IgD-negative memory B cell (primary cell): Measurements from ENCODE around the gene UNC45B. TPM values are rescaled to one million over a fixed set of nuclear protein-coding genes. Genes with fewer than 3 reads are reported as not detected.
"Not testable (repeated sequence)": the region's sequence is repeated elsewhere in the genome, so short reads cannot be mapped to it uniquely, and the experiment has no call there.

Experiments
- H3K27ac Mint-ChIP-seq, 3 donors: one replicate each; pipeline ENCODE4 v1.8.0; 2020 to 2022; ENCODE audit warnings: mild to moderate bottlenecking in 3 of 3, mixed read lengths in 3 of 3, moderate library complexity in 1 of 3
- H3K27me3 Mint-ChIP-seq: one replicate; pipeline ENCODE4 v1.8.0; 2021; ENCODE audit warnings: mixed read lengths
- H3K36me3 Mint-ChIP-seq: one replicate; pipeline ENCODE4 v1.8.0; 2020; ENCODE audit warnings: mild to moderate bottlenecking, mixed read lengths
- H3K4me1 Mint-ChIP-seq, 3 donors: one replicate each; pipeline ENCODE4 v1.8.0; 2020 to 2022; ENCODE audit warnings: mixed read lengths in 3 of 3, mild to moderate bottlenecking in 1 of 3
- H3K4me3 Mint-ChIP-seq, 4 donors: one replicate each; pipeline ENCODE4 v1.8.0; 2020 to 2022; ENCODE audit warnings: mild to moderate bottlenecking in 4 of 4, mixed read lengths in 4 of 4, moderate library complexity in 3 of 4
- H3K9me3 Mint-ChIP-seq, 3 donors: one replicate each; pipeline ENCODE4 v1.8.0; 2020 to 2021; ENCODE audit warnings: mixed read lengths in 3 of 3, mild to moderate bottlenecking in 1 of 3
- polyA plus RNA-seq: library from polyadenylated mRNA; unstranded; fragments of 300-500 nt; fragmentation: Illumina TruSeq; gene quantifications from one replicate; pipeline ENCODE4 v1.2.3, GENCODE V29; 2021

Gene UNC45B
- polyA plus RNA-seq, 1 donor from 2014 or later: not detected

DNA sequence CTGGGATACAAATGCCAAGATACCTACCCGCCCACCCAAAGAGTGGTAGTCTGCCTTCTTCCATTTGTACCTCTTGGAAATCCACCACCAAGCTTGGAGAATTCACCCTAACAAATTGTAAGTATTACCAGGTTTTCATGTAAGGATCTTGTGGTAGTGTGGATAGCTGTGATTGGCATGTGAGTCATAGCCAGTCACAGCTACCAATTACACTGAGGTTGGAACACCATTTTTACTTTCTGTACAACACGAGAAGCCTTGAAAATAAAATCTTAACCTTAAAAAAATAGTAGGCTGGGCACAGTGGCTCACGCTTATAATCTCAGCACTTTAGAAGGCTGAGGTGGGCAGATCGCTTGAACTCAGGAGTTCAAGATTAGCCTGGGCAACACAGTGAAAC is 65.1 kb downstream of the UNC45B start:
- Mint-ChIP-seq H3K27ac (no peak overlapping the region), H3K27me3 (peaks cover 6% of the 10 kb centered on the region), H3K36me3 (no peaks in the 10 kb centered on the region), H3K4me1 (peaks cover 0 to 4% (median 3%) of the 10 kb centered on the region in 3 donors), H3K4me3 (no peak overlapping the region), H3K9me3 (no peaks in the 10 kb centered on the region)

DNA sequence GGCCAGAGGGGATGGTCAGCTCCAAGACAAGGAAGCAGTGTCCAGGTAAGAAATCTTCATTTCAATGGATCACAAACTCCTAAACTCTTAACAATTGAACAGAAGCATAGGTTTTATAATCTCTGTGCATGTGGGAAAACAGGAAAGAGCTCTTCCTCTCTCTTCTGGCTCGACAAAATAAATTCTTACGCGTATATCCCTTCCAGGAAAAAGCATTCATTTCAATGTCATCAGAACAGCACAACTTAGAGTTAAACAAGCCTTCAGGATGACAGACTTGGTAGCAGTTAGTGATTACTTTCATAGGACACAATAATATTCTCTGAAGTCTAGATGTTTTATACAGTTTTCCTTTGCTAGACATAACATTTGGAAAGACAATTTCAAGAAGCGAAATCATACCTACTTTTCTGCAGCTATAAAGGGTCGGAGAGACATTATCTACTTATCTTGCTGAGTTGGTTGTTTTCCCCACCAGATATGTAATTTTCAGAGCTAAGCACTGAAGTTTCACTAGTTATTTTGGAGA is 65.9 kb downstream of the UNC45B start:
- Mint-ChIP-seq H3K36me3 (no peaks in the 10 kb centered on the region), H3K27ac (peak overlapping the region in 1 of 3 donors; percentile 54), H3K4me1 (peaks cover 0 to 6% (median 5%) of the 10 kb centered on the region in 3 donors), H3K9me3 (no peaks in the 10 kb centered on the region), H3K4me3 (no peak overlapping the region), H3K27me3 (peaks cover 6% of the 10 kb centered on the region)

DNA sequence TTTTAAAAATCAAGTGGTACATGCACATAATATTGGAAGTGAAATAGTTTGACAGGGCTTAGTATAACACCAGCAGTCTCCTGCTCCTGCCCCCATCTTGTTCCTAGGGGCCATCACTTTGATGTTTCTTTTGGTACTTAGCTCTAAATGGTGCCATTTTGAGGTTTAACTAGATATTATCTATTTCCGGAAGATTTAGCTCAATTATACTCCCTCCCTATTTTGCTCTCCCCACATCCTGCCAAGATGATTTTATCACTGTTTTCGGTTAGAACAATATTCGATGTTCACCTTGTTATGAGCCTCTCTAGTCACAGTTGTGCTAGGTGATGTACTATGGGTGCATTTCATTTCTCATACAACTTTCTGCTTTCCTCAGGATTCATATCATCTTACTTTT is 66.6 kb downstream of the UNC45B start:
- Mint-ChIP-seq H3K27me3 (peaks cover 4% of the 10 kb centered on the region), H3K4me3 (peak overlapping the region in 2 of 4 donors; percentile 12 to 39), H3K4me1 (peaks cover 0 to 13% (median 10%) of the 10 kb centered on the region in 3 donors), H3K27ac (no peak overlapping the region), H3K9me3 (no peaks in the 10 kb centered on the region), H3K36me3 (no peaks in the 10 kb centered on the region)

- Mint-ChIP-seq H3K36me3 (no peaks in the 10 kb centered on the region), H3K4me3 (peak overlapping the region in 2 of 4 donors; percentile 12 to 49), H3K27me3 (peaks cover 4% of the 10 kb centered on the region), H3K27ac (peak overlapping the region in 1 of 3 donors; percentile 36), H3K9me3 (no peaks in the 10 kb centered on the region), H3K4me1 (peaks cover 0 to 14% (median 10%) of the 10 kb centered on the region in 3 donors)
Observed at GRCh38 chr17:35214631-35215273, 67.1 kb downstream of the UNC45B start.

DNA sequence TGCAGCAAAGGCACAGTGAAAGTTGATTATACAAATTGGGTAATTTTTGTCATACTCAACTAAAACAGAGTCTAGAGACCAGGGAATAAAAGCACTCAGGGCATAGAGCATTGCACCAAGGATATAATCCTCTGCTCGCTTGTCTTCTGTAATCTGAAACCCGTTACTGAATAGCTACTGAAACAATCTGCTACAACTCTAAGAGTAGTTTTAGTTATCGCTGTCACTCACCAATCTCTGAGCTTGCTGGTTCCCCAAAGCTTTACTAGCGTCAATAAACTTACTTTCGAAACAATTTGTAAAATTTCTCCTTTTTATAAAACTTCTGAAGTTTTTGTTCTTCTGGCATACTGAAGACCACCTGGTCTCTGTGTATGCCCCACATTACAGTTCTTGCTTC is 69.5 kb downstream of the UNC45B start:
- Mint-ChIP-seq H3K27ac (no peak overlapping the region), H3K4me3 (no peak overlapping the region), H3K36me3 (no peaks in the 10 kb centered on the region), H3K9me3 (peaks cover 0 to 2% (median 0%) of the 10 kb centered on the region in 3 donors), H3K27me3 (peaks cover 7% of the 10 kb centered on the region), H3K4me1 (peaks cover 0 to 14% (median 10%) of the 10 kb centered on the region in 3 donors)

- peaks cover 0 to 5% (median 4%) of the 10 kb centered on the region in 3 donors for H3K9me3 Mint-ChIP-seq
- H3K27ac Mint-ChIP-seq: peak overlapping the region in 2 of 3 donors; percentile 8 to 60
- peaks cover 7% of the 10 kb centered on the region for H3K27me3 Mint-ChIP-seq
- H3K36me3 Mint-ChIP-seq: no peaks in the 10 kb centered on the region
- H3K4me1 Mint-ChIP-seq: peaks cover 0 to 14% (median 10%) of the 10 kb centered on the region in 3 donors
- H3K4me3 Mint-ChIP-seq: peak overlapping the region in 1 of 4 donors; percentile 2
Observed at GRCh38 chr17:35218915-35219314, 71.3 kb downstream of the UNC45B start.

DNA sequence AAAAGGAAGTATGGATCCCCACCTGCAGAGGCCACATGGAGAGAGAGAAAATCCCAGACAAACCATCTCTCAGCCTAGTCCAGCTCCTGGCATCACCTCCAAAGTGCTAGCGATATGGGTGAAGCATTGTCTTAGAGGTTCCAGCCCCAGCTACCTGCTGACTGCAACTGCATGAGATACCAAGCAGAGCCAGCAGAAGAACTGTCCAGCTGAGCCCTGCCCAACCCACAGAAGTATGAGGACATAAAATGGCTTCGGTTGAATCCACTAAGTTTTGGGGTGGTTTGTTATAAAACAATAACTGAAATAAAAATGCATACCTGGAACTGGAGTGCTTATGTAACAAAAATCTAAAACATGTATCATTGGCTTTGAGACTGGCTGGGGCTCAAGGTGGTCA is 74.8 kb downstream of the UNC45B start:
- H3K4me1 Mint-ChIP-seq: peaks cover 0 to 10% (median 7%) of the 10 kb centered on the region in 3 donors
- peaks cover 0 to 5% (median 4%) of the 10 kb centered on the region in 3 donors for H3K9me3 Mint-ChIP-seq
- peaks cover 9% of the 10 kb centered on the region for H3K27me3 Mint-ChIP-seq
- no peaks in the 10 kb centered on the region for H3K36me3 Mint-ChIP-seq
- no peak overlapping the region for H3K27ac Mint-ChIP-seq
- no peak overlapping the region for H3K4me3 Mint-ChIP-seq

DNA sequence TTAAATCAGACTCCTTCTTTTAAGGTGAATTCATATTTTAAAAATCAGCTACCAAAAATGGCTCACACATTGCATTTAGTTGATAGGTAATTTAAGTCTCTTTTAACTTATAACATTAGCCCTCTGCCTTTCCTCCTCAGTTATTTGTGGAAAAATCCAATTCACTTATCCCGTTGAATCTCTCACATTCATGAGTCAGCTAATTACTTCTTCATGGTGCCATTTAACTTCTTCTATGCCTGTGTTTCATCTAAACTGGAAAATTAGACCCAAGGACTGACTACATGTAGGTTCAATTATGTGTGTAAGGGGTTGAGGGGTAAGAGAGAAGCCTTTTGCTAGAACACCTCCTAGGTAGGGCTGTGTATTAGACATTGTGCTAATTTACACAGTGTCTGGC is 76.8 kb downstream of the UNC45B start:
- H3K36me3 Mint-ChIP-seq: peaks cover 2% of the 10 kb centered on the region
- no peak overlapping the region for H3K27ac Mint-ChIP-seq
- H3K9me3 Mint-ChIP-seq: peaks cover 0 to 5% (median 4%) of the 10 kb centered on the region in 3 donors
- H3K4me1 Mint-ChIP-seq: no peaks in the 10 kb centered on the region
- peaks cover 9% of the 10 kb centered on the region for H3K27me3 Mint-ChIP-seq
- H3K4me3 Mint-ChIP-seq: no peak overlapping the region

DNA sequence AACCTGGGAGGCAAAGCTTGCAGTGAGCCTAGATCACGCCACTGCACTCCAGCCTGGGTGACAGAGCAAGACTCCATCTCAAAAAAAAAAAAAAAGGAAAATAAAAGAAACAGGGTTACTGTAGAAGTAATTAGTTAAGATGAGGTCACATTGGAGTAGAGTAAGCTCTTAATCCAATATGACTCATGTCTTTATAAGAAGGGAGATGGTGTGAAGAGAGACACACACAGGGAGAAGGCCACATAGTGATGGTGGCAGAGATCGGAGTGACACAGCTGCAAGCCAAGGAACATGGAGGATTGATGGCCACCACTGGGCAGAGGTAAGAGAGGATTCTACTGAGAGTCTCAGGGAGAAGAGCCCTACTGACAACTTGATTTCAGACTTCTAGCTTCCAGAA is 79.9 kb downstream of the UNC45B start:
- Mint-ChIP-seq H3K27ac (no peak overlapping the region), H3K36me3 (peaks cover 2% of the 10 kb centered on the region), H3K9me3 (peaks cover 1 to 5% (median 4%) of the 10 kb centered on the region in 3 donors), H3K4me1 (no peaks in the 10 kb centered on the region), H3K27me3 (peaks cover 14% of the 10 kb centered on the region), H3K4me3 (no peak overlapping the region)

GRCh38 chr17:35229638-35230037 is 82.0 kb downstream of the UNC45B start:
- Mint-ChIP-seq H3K27ac (no peak overlapping the region), H3K9me3 (peaks cover 0 to 5% (median 0%) of the 10 kb centered on the region in 3 donors), H3K27me3 (peaks cover 15% of the 10 kb centered on the region), H3K36me3 (peaks cover 2% of the 10 kb centered on the region), H3K4me1 (no peaks in the 10 kb centered on the region), H3K4me3 (no peak overlapping the region)

DNA sequence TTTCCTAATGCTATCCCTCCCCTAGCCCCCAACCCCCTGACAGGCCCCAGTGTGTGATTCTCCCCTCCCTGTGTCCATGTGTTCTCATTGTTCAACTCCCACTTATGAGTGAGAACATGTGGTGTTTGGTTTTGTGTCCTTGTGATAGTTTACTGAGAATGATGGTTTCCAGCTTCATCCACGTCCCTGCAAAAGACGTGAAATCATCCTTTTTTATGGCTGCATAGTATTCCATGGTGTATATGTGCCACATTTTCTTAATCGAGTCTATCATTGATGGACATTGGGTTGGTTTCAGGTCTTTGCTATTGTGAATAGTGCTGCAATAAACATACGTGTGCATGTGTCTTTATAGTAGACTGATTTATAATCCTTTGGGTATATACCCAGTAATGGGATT is 86.7 kb downstream of the UNC45B start:
- peaks cover 30% of the 10 kb centered on the region for H3K27me3 Mint-ChIP-seq
- not testable (repeated sequence) for H3K27ac Mint-ChIP-seq, H3K36me3 Mint-ChIP-seq, H3K4me3 Mint-ChIP-seq, H3K9me3 Mint-ChIP-seq
- H3K4me1 Mint-ChIP-seq: peaks cover 2 to 12% (median 6%) of the 10 kb centered on the region in 3 donors

DNA sequence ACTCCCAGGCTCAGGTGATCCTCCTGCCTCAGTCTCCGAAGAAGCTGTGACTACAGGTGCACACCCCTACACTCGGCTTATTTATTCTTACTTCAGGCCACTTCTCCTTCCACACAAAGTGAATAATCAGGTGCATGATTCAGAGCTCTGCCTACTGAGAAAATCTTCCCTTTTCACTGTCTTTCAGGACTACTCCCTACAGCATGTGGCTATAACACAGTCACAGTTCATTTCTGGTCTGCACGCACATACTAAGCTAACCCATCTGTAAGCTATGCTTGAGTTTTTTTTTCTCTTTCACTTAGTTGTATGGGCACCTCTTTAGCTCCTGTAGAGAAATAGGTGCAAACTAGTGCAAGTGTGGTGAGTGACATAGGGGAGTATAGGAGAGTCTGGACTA is 87.7 kb downstream of the UNC45B start:
- Mint-ChIP-seq H3K27ac (no peak overlapping the region), H3K36me3 (no peaks in the 10 kb centered on the region), H3K4me1 (peaks cover 2 to 14% (median 6%) of the 10 kb centered on the region in 3 donors), H3K27me3 (peaks cover 31% of the 10 kb centered on the region), H3K9me3 (peaks cover 0 to 3% (median 0%) of the 10 kb centered on the region in 3 donors), H3K4me3 (no peak overlapping the region)

GRCh38 chr17:35235917-35236316 is 88.3 kb downstream of the UNC45B start:
- Mint-ChIP-seq H3K27ac (no peak overlapping the region), H3K4me3 (no peak overlapping the region), H3K36me3 (no peaks in the 10 kb centered on the region)

GRCh38 chr17:35236821-35237220 is 89.2 kb downstream of the UNC45B start:
- peak overlapping the region in 1 of 3 donors; percentile 9 for H3K27ac Mint-ChIP-seq
- H3K36me3 Mint-ChIP-seq: no peaks in the 10 kb centered on the region
- peaks cover 23% of the 10 kb centered on the region for H3K27me3 Mint-ChIP-seq
- peaks cover 2 to 19% (median 6%) of the 10 kb centered on the region in 3 donors for H3K4me1 Mint-ChIP-seq
- H3K9me3 Mint-ChIP-seq: no peaks in the 10 kb centered on the region
- H3K4me3 Mint-ChIP-seq: no peak overlapping the region

More at GRCh38 chr17:35235917-35236316, 88.3 kb downstream of the UNC45B start:
- Mint-ChIP-seq H3K27me3 (peaks cover 28% of the 10 kb centered on the region), H3K9me3 (peaks cover 0 to under 1% (median 0%) of the 10 kb centered on the region in 3 donors), H3K4me1 (peaks cover 2 to 14% (median 6%) of the 10 kb centered on the region in 3 donors)

GRCh38 chr17:35238821-35239220 is 91.2 kb downstream of the UNC45B start:
- Mint-ChIP-seq H3K27ac (peak overlapping the region in 1 of 3 donors; percentile 40), H3K36me3 (no peaks in the 10 kb centered on the region), H3K4me3 (peak overlapping the region in 2 of 4 donors; percentile 19 to 30), H3K4me1 (peaks cover 7 to 24% (median 9%) of the 10 kb centered on the region in 3 donors), H3K9me3 (no peaks in the 10 kb centered on the region), H3K27me3 (peaks cover 23% of the 10 kb centered on the region)
